ENCODE measurements around the gene ANGEL1. TPM values are rescaled to one million over a fixed set of nuclear protein-coding genes. Genes with fewer than 3 reads are reported as not detected.

The ANGEL1 gene
- total and polyA plus RNA-seq, 2 experiments from 2014 or later, result 5.3 to 31.6 TPM

DNA sequence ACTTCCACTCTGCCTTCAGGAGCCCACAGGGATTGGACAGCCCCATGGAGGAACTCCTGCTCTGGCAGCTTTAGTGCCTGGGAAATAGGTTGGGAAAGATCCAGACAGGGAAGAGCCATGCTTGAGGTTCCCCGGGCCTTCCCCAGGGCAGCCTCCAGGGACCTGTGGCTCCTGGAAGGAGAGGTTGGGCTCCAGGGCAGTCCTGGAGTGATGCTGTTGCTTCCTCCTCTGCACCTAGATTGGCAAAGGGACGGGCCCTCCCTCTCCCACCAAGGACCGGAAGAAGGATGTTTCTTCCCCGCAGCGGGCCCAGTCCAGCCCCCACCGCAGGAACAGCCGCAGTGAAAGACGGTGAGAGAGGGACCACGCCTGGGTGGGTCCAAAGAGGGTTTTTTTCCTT is 35.0 kb downstream of the ANGEL1 start:
- H3K4me3 ChIP-seq, result no peak overlapping the region
- H2AFZ ChIP-seq, result no peak overlapping the region
- H3K27ac ChIP-seq (ENCODE audit: low read depth), result no peak overlapping the region
- no peak for TF ChIP-seq EZH2phosphoT487 (IDR thresholded peaks at IDR 0.05; ENCODE audit: unreplicated experiment)
- no peak for TF ChIP-seq STAT1 (IDR thresholded peaks at IDR 0.05; ENCODE audit: unreplicated experiment)
- TF ChIP-seq ZNF114 (CRISPR knock-in tag; IDR thresholded peaks at IDR 0.05), result no peak
- TF ChIP-seq, protein P1, sequence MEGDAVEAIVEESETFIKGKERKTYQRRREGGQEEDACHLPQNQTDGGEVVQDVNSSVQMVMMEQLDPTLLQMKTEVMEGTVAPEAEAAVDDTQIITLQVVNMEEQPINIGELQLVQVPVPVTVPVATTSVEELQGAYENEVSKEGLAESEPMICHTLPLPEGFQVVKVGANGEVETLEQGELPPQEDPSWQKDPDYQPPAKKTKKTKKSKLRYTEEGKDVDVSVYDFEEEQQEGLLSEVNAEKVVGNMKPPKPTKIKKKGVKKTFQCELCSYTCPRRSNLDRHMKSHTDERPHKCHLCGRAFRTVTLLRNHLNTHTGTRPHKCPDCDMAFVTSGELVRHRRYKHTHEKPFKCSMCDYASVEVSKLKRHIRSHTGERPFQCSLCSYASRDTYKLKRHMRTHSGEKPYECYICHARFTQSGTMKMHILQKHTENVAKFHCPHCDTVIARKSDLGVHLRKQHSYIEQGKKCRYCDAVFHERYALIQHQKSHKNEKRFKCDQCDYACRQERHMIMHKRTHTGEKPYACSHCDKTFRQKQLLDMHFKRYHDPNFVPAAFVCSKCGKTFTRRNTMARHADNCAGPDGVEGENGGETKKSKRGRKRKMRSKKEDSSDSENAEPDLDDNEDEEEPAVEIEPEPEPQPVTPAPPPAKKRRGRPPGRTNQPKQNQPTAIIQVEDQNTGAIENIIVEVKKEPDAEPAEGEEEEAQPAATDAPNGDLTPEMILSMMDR (conservative IDR thresholded peaks at IDR 0.05; ENCODE audit: low read depth in 2 of 2), result no peak
- TF ChIP-seq ETS1 (IDR thresholded peaks at IDR 0.05), result no peak
- TF ChIP-seq POLR2AphosphoS5 (IDR thresholded peaks at IDR 0.05; ENCODE audit: low read depth), result no peak
- DNase-seq (ENCODE audit: low spot score), result no peak
- H3K4me2 ChIP-seq, result no peak overlapping the region
- H4K20me1 ChIP-seq (replicated peaks; ENCODE audit: insufficient read depth), result no peaks in the 10 kb centered on the region
- Mint-ChIP-seq H3K27ac (no peak overlapping the region), H3K4me3 (no peak overlapping the region), H3K27me3 (ENCODE audit: insufficient read depth, low read depth, poor library complexity) (peaks cover 20% of the 10 kb centered on the region), H3K4me1 (peaks cover 26% of the 10 kb centered on the region), H3K9me3 (no peaks in the 10 kb centered on the region), H3K36me3 (ENCODE audit: low read depth) (peaks cover 11% of the 10 kb centered on the region; the same call in 2 of the 3 replicates)
- H3F3A ChIP-seq (replicated peaks; ENCODE audit: low read depth), result no peaks in the 10 kb centered on the region
- ATAC-seq, result no peak
- H3K4me1 ChIP-seq (ENCODE audit: insufficient read depth), result no peaks in the 10 kb centered on the region
- no peaks in the 10 kb centered on the region for H3K9me2 ChIP-seq (ENCODE audit: insufficient read depth)
- no peaks in the 10 kb centered on the region for H3K36me3 ChIP-seq (ENCODE audit: insufficient read depth)
- H3K79me2 ChIP-seq (replicated peaks; ENCODE audit: insufficient read depth), result no peaks in the 10 kb centered on the region
- H3K27me3 ChIP-seq (ENCODE audit: insufficient read depth), result no peaks in the 10 kb centered on the region

DNA sequence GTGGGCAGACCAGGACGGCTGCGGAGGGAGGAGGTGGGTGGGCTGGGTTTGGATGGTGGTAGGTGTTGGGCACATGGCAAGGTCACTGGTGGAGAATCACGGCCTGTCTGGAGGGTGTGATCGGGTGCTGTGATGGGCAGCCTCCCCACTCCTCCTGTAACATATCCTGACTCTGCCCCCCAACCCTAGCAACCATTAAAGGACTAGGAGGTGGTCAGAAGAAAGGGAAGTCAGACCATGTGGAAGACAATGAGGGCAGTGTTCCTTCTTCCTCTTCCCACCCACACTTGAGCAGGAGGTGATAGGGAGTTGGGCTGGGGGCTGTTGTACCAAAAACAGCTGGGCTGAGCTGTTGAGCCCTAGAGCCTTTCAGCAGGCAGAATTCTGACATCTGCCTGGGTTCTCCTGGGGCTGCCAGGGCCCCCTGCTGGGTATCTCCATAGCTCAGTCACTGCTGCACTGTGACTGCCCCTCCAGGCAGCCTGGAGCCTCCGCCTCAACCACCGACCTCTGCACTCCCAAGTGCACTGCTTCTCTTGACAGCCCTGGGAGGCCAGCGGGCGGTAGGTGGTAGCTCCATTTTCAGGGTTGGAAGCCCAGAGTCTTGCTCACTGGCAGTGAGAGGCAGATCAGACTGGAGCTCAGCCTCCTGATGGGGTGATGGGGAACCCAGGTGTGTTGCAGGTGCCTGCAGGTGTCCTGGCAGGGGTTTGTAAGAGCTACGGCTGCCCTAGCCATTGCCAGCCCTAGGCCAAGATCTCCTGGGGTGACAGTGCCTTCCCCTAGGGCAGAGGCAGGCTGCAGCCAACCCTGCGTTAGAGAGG is 36.0 kb downstream of the ANGEL1 start:
- Mint-ChIP-seq H3K4me1 (peaks cover 30% of the 10 kb centered on the region), H3K9me3 (no peaks in the 10 kb centered on the region), H3K4me3 (no peak overlapping the region), H3K27ac (no peak overlapping the region), H3K27me3 (ENCODE audit: insufficient read depth, low read depth, poor library complexity) (peaks cover 18% of the 10 kb centered on the region), H3K36me3 (ENCODE audit: low read depth) (peaks cover 5% of the 10 kb centered on the region; the same call in 1 of the 3 replicates)
- Histone ChIP-seq H4K20me1 (replicated peaks; ENCODE audit: insufficient read depth) (no peaks in the 10 kb centered on the region), H2AFZ (no peak overlapping the region), H3K79me2 (replicated peaks; ENCODE audit: insufficient read depth) (no peaks in the 10 kb centered on the region), H3K27me3 (ENCODE audit: insufficient read depth) (no peaks in the 10 kb centered on the region), H3K4me3 (no peak overlapping the region), H3K27ac (ENCODE audit: low read depth) (no peak overlapping the region), H3F3A (replicated peaks; ENCODE audit: low read depth) (no peaks in the 10 kb centered on the region), H3K36me3 (ENCODE audit: insufficient read depth) (no peaks in the 10 kb centered on the region), H3K4me1 (ENCODE audit: insufficient read depth) (no peaks in the 10 kb centered on the region), H3K9me2 (ENCODE audit: insufficient read depth) (no peaks in the 10 kb centered on the region), H3K4me2 (no peak overlapping the region)
- ATAC-seq (peak; percentile 46), DNase-seq (ENCODE audit: low spot score) (no peak)
- TF ChIP-seq ETS1 (IDR thresholded peaks at IDR 0.05) (no peak), EZH2 (IDR thresholded peaks at IDR 0.05; ENCODE audit: low read depth, unreplicated experiment) (no peak), ZNF114 (CRISPR knock-in tag; IDR thresholded peaks at IDR 0.05) (no peak), NANOG (IDR thresholded peaks at IDR 0.05; ENCODE audit: borderline replicate concordance) (no peak), STAT1 (IDR thresholded peaks at IDR 0.05; ENCODE audit: unreplicated experiment) (no peak)
- TF ChIP-seq, protein P2, sequence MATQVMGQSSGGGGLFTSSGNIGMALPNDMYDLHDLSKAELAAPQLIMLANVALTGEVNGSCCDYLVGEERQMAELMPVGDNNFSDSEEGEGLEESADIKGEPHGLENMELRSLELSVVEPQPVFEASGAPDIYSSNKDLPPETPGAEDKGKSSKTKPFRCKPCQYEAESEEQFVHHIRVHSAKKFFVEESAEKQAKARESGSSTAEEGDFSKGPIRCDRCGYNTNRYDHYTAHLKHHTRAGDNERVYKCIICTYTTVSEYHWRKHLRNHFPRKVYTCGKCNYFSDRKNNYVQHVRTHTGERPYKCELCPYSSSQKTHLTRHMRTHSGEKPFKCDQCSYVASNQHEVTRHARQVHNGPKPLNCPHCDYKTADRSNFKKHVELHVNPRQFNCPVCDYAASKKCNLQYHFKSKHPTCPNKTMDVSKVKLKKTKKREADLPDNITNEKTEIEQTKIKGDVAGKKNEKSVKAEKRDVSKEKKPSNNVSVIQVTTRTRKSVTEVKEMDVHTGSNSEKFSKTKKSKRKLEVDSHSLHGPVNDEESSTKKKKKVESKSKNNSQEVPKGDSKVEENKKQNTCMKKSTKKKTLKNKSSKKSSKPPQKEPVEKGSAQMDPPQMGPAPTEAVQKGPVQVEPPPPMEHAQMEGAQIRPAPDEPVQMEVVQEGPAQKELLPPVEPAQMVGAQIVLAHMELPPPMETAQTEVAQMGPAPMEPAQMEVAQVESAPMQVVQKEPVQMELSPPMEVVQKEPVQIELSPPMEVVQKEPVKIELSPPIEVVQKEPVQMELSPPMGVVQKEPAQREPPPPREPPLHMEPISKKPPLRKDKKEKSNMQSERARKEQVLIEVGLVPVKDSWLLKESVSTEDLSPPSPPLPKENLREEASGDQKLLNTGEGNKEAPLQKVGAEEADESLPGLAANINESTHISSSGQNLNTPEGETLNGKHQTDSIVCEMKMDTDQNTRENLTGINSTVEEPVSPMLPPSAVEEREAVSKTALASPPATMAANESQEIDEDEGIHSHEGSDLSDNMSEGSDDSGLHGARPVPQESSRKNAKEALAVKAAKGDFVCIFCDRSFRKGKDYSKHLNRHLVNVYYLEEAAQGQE (IDR thresholded peaks at IDR 0.05; ENCODE audit: unreplicated experiment), result no peak
